HG03045 (cell line): Measurements from ENCODE around the gene CDC42BPG.

Source experiments
- ATAC-seq: cut with Tn5 transposase; IDR thresholded peaks from one replicate; pipeline ENCODE4 v1.9.1; 2021; ENCODE audit warnings: mild to moderate bottlenecking, moderate library complexity; ENCODE audit not compliant: unreplicated experiment

CDC42BPG gene

DNA sequence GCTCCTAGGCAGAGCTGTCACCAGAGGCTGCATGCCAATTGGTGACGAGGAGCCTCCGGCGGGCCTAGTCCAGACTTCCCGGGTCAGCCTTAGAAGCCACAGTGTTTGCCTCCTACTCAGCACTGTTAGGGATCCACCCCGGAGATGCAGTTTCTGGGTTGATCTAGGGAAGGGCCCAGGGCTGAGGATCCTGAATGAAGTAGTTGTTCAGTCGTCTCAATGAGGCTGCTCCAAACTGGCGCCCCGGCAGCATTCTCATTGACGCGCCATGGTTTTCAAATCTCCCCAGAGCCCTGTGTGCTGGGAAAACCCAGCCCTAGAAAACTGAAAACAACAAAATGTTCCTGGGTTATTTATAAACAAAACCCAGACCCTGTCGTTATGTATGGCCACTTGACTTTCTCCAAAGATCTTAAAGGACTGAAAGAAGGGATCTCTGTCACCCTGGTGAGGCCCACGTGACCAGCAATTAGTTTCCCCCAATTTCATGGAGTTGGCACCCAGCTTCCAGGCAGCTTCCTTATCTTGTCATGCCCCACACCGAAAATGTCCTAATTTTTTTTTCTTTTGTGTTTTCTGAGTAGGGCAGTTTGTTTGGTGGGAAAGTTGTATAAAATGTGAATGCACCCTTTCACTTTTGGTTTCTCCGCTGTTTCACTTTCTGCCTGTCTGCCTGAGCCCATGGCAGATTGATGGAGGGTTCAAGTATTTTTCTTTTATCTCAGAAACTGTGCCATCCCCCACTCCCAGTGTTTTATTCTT lies 36.0 kb upstream of the CDC42BPG start:
- ATAC-seq: no peak

DNA sequence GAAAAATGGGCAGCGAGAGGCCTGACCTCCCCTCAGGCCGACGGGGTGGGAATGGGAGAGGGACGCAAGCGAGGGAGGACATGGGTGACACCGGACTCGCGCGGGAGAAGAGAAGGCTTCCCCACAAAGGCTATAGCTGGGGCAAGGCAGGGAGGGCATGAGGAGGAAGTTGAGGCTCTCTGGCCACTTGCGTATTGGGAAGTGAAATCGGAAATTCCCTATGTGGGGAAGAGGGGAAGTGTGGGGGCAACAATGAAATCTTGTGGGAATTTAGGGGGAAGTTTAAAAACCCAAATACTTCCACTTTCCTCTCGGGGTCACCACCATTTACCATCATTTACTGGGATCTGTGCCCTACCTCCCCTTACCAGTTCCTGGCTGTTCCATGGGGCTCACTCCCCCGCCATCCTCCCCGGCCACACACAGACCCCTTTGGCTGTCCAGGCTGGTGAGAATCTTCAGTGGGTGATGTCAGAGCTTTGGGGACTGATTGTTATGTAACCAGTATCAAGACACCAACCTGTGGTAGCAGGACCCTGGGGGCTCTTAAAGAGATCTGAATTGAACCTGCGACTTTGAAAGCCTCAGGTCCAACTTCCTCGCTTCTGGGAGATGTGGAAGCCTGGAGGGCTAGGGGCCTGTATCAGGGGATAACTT lies 34.9 kb upstream of the CDC42BPG start:
- no peak for ATAC-seq

DNA sequence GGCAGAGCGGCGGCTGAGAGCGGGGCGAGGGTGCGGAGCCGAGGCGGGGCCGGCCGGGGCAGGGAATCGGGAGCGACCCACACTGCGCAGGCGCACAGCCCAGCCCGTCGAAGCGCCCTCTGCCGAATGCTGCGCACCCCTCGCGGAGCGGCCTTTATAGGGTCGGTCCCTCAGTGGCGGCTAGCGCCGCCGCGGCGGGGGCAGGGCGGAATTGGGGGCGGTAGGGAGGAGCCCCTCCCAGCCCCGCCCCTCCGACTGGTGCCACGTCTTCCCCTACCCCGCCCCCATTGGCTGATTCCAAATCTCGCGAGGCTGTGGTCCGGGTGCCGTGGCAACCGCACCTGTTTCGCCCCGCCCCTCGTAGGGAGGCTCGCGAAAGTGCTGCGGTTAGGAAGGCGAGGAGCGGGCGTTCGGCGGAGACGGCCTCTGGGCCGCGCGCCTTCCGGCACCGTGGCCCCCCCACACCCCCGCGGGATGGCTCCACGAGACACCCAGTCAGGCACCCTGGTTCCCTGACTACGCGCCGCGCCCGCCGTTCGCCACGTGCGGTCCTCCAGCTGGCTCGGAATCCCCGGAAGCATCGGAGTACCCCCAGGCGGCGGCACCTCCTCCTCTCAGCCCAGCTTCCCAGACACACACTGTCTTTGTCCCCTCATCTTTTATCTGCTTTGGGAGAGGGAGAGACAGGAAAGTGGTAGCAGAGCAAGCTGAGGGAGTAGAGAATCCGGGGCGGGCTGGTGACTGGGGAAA lies 34.2 kb upstream of the CDC42BPG start, which contains the start of gene EHD1:
TSS of gene EHD1 (minus strand) at position 128 of the 750 bp plus-strand sequence. CDS start 157 bp downstream, outside the sequence.
- peak; percentile 71 for ATAC-seq

DNA sequence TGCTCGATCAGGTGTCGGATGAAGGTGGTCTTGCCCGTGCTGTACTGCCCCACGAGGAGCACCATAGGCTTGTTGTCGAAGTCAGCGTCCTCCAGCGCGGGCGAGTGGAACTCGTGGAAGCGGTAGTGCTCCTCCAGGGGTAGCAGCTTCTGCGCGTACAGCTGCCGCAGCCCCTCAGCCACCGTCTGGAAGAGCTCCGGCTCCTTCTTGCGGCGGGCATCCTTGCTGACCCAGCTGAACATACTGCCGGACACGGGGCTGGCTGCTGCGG lies 33.7 kb upstream of the CDC42BPG start:
- peak; percentile 19 for ATAC-seq

DNA sequence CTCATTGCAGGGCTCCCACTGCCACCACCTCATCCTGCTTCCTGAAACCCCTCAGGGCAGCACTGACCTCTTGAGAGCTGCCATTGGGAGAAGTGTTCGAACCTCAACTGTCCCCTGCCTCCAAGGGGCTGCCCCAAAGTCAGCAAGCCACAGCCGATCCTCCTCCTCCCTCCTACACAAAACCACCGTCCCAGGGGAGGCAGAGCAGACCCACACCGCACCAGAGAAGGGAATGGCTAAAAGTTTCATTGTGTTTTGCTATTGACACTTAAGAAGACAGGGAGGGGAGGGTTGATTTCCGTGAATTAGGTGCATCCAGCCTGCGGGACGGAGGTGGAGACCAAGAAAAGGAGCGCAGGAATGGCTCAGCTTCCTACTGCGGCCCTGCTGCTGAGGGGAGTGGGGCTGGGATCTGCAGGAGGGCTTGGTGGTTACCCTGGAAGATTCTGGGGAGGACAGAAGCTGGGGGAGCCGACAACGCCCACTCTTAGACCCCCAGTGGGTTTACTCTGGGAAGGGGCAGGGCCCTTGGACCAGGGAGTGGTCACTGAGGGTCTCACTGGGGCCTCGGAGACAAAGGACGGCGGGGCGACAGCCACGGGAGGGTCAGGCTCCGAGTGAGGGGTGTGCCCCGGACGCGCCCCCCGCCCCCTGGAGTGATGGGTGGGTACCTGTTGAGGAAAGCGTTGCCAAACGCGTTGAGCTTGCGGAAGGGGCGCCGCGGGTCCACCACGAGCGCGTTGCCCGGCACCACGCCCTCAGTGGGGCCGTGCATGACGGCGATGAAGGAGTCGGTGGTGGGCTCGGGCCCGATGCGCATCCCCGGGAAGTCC lies 33.2 kb upstream of the CDC42BPG start:
- peak; percentile 1 for ATAC-seq

DNA sequence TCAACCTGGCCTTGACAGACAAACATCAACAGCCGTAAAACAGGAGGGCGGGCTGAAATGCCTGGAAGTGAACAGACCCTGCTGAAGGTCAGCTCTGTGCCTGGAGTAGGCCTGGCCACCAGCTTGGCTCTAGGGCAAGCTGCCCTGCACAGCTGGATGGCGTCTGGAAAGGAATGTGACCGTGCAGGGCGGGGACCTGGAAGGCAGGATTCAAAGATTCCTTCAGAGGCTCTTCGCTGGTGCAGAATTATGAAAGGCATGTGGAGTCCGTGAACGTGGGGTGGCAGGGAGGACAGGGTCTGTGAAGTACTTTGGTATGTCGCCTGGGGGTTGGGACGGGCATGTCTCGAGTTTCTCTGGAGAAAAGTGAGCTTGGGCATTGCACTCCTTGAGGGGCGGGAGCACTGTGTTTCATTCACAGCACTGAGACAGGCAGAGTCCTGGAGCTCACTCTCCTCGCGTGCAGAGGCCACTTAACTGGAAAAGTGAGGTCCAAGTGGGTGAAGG lies 32.4 kb upstream of the CDC42BPG start:
- no peak for ATAC-seq

DNA sequence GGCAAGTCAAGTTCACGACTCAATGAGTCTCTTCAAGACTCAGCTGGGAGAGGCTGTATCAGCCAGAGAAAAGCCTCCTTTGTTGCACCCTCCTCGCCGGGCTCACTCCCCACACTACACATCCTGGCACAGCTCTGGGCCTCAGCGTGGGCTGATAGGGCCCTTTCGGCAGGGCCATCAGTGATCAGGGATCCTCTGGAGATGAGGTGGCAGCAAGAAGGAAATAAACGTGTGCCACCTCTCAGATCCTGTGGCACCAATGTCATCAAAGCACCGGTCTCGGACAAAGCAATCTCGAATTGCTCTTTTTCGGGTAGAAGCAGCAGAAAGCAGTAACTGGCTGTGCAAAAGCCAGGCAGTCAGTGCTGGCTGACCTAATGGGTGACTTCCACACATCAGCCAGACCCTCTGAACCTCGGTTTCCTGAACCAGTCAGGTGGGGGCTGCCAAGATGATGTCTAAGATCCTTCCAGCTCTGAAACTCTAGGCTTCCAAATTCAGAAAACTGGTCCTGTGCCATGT lies 31.8 kb upstream of the CDC42BPG start:
- no peak for ATAC-seq

DNA sequence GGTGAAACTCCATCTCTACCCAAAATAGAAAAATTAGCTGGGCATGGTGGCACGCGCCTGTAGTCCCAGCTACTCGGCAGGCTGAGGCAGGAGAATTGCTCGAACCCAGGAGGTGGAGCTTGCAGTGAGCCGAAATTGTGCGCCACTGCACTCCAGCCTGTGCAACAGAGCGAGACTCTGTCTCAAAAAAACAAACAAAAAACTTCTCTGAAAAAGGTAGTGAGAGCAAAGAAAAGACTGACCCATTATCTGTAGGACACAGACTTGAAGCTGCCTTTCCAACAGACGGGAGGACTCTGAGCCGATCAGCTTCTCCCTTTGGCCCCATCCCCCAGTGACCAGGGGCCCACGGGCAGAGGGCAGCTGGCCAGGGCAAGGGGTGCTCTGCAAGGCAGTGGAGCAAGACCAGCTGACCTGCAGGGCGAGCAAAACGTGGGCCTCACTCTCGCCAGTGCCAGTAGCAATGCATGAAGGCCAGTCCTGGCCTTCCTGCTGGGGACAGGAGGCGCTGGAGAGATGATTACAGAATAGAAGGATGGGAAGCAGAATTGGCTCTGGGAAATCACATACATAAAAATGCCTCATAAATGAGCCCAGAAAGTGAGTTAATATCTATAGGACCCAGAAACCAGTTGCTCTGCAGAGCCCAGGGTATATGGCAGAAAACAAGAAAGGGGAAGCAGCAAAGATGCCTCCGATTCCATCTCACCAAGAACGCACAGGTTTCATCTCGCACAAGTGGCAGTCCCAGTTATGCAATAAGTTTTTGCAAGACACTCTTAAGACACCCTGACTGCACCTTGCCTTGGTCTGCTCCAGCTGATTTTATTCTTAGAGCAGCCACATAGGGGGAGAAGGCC lies 31.1 kb upstream of the CDC42BPG start:
- ATAC-seq: no peak

DNA sequence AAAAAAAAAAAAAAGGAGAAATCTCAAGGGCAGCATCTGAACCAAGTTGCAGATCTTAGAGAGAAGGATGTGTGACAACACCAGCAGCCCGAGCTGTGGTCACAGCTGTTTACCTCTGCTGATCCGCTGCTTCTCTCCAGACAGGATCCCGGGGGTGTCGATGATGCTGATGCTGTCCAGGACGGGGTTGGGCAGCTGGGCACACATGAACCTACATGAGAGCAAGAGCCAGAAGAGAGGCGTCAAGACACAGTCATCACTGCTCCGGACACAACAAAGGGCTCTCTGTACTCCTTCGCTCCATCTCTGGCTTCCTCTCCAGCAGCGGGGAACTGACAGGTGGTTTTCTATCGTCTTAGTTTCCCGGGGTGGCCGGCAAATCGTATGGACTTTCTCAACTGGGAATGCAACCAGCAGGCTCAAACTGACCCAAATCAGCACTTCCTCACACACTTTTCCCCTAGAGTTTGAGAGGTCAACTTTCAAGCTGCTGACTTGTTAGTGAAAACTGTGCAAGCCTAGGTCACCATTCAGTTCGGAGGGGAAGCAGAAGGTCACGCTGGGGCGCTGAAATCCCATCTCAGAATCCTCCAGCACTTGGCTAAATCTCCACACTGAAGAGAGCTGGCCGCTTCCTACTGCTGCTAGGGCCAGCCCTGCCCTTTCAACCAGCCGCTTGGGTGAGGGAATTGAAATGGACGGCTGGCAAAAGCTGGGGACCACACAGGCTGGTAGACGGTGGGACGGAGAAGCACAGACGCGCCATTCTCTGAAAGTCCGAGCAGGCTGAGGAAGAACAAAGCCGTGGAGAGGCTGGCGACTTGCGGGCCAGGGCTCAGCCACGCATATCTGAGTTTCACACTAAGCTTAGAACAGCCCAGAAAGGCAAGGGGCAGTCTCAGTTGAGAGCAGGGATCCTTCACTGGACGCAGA lies 30.1 kb upstream of the CDC42BPG start:
- no peak for ATAC-seq

DNA sequence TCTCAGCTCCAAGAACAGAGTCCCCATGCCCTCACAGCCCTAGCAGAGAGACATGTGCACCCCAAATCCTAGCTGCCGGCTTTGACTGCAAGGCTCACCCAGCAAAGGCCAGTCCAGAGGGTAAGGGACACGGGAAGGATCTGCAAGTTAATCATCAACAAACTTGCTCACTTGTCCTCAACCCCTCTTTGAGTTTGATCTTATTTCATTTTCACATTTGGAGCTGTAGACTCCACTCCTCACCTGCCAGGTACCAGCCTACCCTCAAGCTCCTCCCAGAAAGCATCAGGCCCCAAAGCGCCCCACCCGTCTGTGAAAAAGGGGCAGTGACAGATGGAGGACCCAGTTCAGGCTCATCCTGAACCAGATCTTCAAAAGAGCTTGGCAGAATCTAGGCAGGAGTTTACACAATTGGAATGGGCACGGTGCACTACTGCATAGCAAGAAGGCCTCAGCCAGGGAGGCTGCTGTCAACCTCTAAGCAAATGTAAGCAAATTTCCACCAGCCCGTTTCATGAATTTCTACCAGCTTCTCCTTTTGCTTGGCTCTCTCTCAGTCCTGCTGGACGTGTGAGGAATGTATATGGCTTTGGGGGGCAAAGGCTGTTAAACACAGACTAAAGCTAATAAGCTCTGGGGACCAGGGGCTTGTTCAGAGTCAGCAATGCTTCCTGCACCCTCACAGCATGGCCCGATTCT lies 28.5 kb upstream of the CDC42BPG start:
- ATAC-seq: no peak

DNA sequence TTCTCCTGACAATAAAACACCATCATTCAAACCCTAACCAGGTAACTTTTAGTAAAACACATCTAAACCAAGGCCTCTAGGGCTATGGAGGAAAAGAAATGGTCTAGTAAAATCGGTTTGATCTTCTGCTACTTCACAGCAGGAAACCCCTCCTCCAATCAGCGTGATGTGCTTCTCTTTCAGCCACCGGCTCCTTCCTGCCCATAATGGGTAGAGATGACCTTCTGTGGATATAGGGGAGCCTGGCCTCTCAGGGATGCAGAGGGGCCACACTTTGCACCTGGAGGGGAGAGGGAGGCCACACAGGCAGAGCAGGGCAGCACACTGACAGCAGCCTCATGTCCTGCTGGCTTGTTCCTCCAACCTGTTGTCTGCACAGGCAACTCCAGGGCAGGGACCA lies 27.0 kb upstream of the CDC42BPG start:
- ATAC-seq: no peak

DNA sequence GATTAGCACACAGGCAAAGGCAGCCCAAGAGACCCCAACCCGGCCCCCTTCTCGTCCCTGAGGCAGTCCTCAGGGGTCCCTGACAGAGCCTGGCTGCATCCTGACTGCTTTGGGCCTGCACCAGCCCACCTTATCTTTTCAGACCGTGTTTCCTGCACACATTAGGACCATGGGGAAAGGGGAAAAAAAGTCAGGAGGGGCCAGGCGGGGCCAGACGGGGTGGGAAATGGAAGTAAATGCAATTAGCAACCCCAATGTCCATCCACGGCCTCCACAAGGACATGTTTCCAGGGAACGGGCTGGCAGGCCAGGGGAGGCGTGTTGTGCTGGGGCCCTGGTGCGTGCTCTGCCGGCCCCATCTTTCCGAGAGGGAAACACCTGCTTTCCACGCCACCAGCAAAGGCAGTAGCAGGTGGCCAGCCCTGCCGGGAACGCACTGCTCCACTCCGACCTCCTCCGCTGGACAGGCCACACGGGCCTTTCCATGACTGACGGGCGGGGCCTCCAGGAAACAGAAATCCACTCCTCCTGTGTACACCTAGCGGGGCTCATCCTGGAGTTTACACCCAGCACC lies 26.5 kb upstream of the CDC42BPG start:
- no peak for ATAC-seq

DNA sequence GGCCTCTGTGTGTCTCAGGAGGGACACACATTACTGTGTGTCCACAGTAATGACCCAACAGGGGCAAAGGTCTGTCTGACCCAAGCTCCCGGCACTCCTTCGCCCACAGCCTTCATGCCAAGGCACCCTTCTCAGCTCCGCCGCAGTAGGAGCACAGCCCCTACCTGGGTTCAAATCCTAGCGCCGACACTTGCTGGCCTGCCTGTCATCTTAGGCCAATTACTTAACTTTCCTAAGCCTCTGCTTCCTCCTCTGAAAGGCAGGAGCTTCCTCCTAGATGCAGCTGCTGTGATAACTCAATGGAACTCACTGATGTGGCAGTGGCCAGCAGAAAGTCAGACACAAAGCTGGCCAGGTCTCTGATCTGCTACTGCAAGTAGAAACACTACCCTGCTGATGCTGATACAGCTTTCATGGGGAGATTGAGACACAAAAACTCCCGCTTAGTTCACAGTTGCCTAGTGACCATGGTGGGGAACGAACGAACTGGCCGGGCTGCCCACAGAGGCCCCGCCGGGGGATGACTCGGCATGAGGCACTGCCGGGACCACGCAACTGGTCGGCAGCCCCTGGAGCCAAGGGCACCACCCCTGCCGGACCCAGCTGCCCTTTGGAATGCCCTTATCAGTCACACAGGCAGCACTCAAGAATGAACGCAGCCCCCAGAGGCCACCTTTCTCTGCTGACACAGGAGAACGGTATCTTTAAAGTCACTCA lies 25.9 kb upstream of the CDC42BPG start:
- no peak for ATAC-seq

DNA sequence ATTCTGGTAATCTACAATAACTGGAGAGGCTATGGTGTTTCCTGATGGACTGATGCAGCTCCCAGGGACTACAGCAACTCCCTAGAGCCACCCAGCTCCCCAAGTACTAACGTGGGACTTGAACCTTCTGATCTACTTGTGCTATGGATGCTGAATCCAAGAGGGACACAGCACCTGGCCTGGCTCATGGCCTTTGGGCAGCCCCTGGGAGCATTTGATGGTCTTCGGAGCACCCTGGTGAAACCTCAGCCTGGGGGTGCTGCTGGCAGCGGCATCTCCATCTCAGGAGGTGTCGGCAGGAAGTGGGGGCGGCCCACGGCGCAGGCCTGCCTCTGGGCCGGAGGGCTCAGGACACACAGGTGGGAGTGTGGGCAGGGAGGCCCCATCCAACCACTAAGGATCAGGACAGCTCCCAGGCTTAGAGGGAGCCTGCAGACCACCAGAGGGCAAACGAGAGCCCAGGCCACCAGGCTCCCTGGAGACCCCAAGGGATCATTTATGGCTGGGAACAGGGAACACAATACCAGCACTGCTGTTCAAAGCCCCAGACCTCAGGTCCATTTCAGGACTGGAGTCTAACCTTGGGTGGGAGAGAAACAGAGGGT lies 25.2 kb upstream of the CDC42BPG start:
- no peak for ATAC-seq

DNA sequence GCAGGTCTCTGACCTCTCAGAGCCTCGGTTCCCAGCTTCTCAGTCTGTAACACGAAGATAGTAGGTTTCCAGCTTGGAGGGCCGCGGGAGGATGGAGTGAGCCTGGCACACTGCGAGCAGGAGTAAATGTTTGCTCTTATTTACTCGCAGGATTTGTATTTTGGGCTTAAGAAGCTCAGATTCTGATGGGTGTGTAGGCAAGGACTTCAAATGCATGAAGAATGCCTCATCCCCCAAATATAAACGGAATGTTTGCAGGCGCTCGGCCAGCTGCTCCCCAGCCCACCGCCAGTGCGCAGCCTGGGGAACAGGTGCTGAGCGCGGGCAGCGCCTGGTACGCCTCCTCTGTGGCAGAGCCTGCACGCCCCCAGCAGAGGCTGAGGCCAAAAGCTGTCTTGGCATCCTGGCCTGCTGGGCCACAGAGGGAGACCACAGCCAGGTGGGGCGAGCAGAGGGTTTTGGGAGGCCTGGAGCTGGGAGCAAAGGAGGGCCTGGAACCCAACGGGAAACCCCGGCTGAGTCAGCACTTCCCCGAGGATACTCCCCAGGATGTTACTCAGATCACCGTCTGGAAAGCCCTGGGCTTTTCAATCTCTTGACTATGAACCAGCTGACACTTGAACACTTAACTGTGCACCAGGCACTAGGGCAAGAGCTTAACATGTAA lies 24.6 kb upstream of the CDC42BPG start:
- no peak for ATAC-seq
